ENCODE data around the gene TMEM161A.

DNA sequence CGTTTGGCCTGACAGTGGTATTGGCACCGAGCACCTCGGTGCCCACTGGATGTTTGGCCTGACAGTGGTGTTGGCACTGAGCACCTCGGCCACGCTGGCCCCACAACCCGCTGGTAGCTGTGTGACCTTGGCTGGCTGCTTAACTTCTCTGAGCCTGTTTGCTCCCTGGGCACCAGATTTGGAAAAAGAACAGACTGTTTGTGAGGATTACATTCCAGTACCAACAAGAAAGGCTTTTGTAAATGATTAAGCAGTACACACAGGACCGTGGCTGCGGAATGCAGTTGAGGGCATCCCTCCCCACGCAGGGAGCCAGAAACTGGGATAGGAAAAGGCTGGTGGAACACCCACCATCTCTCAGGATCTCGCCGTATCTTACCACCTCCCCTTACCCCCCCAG, 42.6 kb downstream of the TMEM161A start:
- TF ChIP-seq, protein P1, sequence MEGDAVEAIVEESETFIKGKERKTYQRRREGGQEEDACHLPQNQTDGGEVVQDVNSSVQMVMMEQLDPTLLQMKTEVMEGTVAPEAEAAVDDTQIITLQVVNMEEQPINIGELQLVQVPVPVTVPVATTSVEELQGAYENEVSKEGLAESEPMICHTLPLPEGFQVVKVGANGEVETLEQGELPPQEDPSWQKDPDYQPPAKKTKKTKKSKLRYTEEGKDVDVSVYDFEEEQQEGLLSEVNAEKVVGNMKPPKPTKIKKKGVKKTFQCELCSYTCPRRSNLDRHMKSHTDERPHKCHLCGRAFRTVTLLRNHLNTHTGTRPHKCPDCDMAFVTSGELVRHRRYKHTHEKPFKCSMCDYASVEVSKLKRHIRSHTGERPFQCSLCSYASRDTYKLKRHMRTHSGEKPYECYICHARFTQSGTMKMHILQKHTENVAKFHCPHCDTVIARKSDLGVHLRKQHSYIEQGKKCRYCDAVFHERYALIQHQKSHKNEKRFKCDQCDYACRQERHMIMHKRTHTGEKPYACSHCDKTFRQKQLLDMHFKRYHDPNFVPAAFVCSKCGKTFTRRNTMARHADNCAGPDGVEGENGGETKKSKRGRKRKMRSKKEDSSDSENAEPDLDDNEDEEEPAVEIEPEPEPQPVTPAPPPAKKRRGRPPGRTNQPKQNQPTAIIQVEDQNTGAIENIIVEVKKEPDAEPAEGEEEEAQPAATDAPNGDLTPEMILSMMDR (IDR thresholded peaks at IDR 0.05): no peak
- no peak for TF ChIP-seq POLR2AphosphoS5 (IDR thresholded peaks at IDR 0.05)
- no peak for TF ChIP-seq POLR2A (IDR thresholded peaks at IDR 0.05)
